Activated effector memory CD4-positive, alpha-beta T cell treated with anti-CD3 and anti-CD28 coated beads, Interleukin-2, amount 50 U/mL, for 16 hours (primary cell): ENCODE measurements around the gene TMEM38A.
A peak's percentile ranks its signal among the peaks of the same experiment; 100 is the strongest.

Experiments used
- DNase-seq: peaks from one replicate; pipeline ENCODE4 v3.0.0-alpha.2; 2020

Gene TMEM38A, protein sequence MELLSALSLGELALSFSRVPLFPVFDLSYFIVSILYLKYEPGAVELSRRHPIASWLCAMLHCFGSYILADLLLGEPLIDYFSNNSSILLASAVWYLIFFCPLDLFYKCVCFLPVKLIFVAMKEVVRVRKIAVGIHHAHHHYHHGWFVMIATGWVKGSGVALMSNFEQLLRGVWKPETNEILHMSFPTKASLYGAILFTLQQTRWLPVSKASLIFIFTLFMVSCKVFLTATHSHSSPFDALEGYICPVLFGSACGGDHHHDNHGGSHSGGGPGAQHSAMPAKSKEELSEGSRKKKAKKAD

DNA sequence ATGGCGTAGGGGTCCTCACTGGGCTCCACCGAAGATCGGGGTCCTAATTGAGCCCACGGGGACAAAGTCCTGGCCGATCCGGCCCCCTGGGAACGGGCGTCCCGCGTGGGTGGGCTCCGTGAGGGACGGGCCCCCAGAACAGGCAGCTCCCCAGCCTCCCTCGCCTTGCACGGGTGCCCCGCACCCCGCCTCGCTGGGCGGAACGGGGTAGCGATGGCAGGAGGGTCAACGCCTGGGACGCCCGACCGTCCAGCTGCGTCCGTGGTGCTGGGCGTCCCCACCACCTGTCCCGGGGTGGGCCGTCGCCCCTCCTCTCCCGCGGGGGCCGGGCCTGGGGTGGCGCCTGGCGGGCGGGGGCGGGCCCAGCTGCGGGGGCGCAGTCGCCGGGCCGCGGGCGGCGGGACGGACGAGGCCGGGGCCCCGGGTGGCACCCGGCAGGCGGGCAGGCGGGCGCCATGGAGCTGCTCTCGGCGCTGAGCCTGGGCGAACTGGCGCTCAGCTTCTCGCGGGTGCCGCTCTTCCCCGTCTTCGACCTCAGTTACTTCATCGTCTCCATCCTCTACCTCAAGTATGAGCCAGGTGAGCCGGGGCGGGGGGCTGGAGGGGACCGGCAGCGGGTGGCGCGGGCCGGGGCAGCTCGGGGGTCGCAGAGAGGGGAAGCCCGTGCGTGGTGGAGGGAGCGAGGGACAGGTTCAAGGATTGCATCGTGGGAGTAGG, at the start of gene TMEM38A:
TSS of gene TMEM38A (plus strand) at position 377 of the 717 bp plus-strand sequence. CDS start at position 456, 79 bp downstream.
- DNase-seq: peak; percentile 85

DNA sequence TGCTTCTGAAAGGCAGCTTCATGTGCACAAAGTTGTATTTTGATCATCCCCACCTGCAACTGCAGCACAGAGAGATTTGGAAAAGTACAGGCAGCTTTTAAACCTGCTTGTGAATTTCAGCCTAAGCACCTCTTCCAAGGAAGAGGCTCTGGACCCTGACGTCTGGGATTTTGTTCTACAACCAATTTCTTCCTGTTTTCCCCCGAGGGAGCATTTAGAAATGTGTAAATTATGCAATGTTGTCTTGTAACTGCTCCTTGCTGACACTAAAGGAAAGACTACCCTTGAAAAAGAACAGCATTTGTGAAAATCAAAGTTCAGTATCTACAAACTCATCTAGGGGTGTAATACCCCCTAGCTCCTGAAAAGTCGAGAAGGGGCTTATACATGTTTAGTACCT, 48.3 kb upstream of the TMEM38A start:
- DNase-seq: no peak

DNA sequence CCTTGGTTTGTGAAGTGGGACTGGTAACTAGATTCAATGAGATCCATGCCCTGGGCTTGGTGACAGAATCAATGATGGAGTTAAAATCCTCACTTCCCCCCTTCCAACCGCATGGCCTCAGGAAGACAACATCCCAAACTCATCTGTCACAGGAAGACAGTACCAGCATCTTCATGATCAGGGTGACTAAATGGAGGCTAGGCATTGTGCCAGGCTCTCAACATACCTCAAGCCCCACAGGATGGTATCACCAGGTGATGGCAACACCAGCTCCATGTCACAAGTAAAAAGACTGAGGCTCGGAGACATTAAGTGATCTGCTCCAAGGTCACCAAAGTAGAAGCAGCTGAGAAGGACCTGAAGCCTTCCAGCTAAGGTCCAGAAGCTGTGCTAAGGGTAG, 47.1 kb upstream of the TMEM38A start:
- no peak for DNase-seq

DNA sequence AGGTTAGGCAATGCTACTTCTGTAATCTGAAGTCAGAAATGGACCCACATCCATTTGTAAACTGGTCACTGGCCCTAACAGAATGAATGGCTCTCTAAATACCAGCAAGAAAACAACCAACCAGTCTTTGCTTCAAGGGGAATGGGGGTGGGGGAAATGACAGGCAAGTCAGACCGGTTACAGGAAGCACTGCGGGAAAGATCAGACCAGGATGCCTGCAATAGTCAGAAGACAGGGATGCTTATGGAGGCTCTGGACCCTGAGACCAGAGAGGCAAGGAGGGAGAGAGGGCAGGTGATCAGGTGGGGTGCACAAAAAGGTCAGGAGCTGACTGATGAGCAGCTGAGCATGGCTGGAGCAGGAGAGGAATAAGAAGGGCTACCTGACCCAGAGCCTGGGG, 46.0 kb upstream of the TMEM38A start:
- no peak for DNase-seq

DNA sequence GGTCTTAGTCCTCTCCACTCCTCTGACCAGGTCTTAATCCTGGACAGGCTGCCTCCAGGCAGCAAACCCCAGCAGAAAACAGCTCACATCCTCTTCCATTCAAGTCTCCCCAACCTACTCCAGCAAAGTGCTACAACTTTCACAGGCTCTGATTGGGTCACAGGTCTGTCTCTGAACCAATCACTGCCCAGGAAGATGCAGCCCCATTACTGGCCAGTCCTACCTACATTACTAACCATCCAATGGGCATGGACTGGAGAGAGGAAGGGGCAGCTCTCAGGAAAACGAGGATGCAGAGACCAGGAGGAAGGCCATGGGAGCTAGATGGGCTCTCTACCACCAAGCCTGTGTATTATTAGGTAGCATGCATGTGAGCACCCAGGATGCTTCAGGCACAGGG, 45.1 kb upstream of the TMEM38A start:
- no peak for DNase-seq

DNA sequence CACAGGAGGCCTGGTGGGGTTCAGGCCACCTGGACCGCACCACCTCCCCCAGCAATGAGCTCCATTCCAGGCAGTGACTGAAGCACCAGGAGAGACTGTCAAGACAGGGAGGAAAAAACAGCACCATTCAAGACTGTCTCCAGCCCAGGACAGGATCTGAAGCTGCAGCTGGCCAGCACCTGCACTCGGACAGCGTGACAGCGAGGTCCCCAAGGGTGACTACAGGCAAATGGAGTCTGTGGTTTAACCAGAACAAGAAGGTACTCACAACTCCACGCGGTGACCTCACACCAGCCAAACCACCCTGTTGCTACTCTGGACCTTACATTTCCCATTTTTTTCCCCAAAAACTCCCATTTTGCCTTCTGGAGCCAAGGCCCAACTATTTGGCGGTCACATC, 42.7 kb upstream of the TMEM38A start:
- DNase-seq: no peak

DNA sequence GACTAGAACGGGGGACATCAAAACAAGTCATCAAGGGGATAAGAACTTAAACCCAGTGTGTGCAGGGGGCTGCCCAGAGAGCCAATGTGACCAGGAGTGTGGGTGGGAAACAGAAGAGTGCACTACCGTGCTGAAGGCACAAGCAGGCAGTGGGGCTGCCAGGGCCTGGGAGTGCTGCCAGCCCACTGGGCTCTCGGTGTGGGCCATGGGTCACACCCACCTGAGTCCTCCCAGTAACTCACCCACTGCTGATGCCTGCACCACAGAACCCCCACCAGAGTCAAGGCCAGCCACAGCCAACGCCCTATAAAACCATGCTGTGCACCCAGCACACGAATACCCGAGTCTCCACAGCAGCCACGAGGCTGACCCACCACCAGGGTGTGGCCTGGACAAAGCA, 41.5 kb upstream of the TMEM38A start:
- DNase-seq: no peak

DNA sequence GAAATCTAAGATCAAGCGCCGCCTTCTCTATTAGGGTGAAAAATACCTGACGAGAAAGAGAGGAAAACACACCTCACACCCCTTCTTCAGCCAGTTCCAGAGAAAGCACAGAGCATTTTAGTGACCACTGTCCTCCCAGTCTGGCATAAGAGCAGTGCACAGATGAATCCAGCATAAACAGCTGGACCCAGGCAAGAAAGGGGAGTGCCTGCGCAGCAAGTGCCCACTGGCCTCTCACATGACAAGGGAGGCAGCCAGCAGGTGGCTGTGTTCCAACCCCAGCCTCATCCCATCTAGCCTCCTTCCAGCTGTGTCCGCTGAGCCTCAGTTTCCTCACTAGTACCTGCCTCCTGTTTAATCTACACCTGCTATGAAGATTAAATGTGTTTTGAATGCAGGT, 40.9 kb upstream of the TMEM38A start:
- DNase-seq: no peak

DNA sequence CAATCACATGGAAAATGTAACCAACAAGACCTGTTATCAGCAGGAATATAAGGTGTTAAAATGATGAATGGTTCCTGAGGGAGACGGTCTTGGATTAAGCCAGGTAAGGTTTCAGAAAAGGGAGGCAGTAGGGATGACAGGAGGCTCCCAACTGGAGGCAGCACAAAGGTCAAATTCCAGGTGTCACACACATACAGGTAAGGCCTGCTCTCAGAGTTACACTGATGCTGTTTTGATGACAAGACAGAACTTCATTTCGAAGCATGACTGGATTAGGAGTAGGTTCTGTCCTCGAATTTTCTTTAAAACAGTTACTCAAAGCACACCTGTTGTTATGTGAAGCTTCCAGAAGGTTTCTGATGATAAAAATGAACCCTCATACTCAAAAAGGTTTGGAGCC, 40.4 kb upstream of the TMEM38A start:
- no peak for DNase-seq

DNA sequence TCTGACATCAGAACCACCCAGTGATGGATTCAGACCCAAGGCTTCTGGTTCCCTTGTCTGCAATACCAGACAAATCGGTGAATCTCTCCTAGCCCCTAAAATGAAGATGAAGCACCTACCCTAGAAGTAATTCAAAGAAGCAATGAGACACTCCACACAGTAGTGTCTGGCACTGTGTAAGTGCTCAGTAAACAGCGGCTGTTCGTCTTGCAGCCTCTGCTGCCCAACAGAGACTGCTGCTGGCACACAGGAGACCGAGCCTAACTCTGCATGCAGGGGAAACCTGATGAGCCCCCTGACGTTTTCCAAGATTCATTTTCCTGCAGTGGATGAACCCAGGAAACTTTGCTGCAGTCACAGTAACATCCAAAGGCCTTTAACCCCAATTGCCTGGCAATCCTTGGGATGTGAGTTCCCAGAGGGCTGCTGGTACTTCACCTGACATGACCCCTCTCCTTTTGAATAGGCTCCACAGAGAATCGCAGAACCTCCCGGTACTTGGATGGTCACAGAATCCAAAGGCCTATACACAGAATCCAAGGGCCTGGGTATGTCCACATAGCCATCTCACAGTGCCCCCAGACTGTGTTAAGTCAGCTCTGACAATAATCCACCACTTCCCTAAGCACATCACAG, 39.7 kb upstream of the TMEM38A start:
- no peak for DNase-seq

DNA sequence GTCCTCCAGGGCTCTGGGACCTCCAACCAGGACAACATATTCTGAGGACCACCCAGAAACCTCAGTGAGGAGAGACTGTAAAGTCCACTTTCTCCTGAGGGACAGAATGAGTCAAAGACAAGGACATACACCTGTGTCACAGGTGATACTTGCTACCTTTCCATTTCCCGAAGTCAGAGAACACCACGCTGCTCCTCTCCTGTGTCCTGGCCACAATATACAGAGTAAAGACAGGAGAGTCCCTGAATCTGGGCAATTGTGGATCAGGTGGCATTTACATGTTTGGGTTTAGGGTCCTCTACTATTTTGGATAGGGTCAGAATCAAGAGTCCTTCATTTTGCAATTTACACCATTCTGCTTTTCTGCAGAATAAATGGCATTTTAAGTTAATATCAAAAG, 37.9 kb upstream of the TMEM38A start:
- no peak for DNase-seq

DNA sequence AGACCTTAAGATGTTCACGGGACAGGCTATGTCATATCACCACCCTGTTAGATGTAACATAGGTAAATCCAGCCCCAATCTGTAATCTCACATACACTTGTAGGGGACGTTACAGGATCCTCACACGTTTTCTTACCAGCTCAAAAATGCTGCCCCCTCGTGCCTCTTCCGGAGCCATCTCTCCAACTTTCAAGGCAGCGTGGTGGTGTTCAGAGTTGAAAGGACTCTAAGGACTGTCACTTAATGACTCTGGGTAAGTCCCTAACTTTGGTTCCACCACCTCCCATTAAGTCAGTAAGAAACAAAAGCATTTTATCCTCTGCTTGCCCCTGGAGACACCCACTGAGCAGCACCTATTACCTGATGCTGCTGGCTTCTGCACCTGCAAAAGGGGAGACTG, 37.4 kb upstream of the TMEM38A start:
- DNase-seq: no peak

DNA sequence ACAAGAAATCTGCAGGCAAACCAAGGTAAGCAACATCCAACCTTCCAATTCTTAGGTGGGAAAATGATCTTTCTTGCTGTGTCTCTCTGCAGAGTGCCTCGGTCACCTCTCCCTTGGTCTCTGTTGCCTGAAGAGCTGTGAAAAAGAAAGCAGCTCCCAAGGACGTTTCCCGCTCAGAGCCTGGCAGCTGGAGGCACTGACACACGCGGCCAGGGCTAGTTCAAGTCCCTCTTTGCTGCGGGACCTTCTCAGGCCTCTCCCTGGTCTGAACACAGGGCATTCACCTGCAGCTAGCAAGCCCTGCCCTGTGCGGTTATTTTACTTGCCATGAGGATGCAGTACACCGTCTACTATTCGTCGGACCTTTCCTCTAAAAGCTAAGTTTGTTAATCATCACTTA, 36.7 kb upstream of the TMEM38A start:
- DNase-seq: no peak

DNA sequence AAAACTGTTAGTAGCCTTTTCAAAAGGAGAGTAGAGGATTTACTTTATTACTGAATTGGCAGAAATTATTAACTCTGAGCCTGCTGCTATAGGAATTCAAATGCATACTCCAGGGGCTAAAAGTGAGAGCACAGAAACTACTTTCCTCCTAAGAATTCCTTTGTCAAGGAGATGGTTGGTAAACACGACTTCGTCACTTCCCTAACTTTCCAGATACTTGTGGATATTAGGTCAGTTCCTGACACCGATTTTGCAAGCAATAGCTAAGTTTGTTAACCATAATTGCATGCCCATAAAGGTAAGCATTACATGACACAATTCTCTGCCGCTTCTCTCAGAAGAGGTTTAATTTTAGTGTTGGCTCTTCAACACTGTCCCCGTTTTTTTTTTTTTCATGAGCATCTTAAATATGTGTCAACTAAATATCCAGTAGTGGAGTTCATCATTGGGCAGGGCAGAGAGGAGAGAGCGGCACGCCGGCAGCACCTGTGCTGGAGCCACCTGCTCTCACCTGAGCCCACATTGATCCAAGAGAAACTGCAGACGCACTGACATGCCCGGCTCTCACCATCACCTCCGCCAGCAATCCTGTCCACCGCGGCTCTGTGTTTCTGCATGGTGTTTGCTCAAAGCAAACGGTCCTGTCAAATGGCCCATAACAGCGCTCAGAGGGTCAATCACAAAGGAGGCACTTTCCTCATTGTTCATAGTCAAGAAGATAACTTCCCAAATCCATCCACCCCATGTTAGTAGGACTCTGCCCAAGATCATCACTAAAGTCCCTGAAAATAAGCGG, 35.6 kb upstream of the TMEM38A start:
- DNase-seq: no peak

DNA sequence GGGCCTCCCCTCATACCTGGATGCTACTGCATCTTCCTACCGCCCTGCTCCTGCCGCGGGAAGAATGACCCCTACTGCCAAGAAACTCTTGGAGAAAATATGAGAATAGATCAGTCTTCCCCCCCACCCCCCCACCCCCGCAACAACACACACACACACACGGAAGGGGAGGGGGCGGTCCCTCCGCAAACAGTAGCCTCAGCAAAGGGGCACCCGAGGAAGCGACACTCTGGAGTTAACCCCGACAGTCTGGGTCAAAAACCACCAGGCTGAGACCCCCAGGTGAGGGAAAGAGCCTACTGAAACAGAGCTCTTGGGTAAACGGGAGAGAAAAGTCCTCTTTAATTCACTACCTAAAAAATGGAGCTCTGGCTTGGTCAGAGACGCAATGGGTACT, 34.1 kb upstream of the TMEM38A start:
- peak; percentile 65 for DNase-seq

DNA sequence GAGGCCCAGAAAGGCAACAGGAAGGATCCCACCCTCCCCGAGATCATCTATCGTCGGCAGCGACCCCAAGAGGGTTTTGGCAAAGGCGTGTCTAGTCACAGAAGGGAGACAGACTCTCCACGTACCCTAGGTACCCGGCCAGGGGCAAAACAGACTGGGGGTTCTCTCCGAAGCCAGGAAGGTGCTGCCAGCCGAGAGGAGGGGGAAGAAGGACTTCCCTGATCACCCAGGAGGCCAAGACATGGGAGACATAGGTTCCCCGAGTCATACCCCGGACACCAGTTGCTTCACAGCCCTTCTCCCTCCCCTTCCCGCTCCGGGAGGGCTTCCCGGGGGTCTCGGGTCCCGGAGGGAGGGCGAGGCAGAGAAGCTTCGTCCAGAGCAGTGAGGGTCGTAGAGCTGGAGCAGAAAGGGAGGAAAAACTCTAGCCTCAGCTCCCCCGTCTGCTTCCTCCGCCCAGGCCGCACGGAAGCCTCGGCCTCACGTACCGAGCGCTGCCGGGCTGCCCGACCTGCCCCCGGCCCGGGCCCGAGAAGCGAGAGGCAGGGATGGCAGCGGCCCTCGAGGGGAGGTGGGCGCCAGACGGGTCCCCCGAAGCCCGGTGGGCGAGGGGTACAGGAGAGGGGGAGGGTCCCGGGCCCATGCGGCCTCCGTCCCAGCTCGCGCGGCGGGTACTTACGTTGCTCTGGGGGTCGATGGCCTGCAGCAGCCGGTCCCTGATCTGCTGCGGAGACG, 33.6 kb upstream of the TMEM38A start:
- peak; percentile 66 for DNase-seq

DNA sequence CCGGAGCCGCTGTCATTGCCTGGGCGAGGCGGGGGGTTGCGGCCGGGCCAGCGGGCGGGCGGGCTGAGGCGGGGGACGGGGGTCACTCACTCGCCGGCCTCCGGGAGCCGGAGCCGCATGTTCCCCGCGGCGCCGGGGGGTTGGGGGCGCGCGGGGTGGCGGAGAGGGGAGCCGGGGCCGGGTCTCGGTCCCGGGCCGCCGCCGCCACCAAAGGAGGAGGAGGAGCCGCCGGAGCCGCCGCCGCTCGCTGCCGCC, 33.1 kb upstream of the TMEM38A start:
- DNase-seq: no peak

DNA sequence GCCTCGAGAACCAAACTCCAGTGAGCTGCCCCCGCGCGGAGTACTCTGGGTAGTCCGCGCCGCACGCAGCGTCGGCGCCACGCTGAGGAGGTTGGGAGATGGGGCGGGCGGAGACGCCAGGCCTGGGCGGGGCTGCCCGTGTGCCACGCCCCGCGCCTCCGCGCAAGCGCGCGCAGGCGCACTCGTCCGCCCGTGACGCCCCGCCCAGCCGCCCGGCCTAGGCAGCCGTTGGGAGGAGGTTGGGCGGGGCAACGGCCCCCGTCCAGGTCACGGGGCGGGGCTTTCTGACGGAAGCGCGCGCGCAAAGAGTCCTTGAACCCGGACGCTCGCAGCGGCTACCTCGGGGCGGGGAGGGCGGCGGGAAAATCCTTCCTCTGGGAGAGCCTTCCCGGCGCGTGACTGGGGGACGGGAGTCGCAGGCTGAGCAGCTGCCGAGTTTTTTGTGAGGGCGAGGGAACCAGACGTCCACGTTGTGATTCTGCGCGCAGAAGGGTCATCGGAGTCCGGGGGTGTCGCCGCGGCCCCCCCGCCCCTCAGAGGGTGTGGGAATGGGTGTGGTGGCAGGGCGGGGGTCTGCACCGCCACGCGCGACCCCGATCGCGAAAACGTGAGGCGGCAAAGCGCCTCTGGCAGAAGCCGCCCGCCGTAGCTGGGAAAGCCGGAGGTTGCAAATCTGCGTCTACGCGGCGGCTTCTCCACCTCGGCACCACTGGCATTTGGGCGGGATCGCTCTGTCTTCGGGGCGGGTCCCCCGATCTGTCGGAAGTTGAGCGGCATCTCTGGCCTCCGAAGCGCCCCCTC, 32.6 kb upstream of the TMEM38A start, which contains the start of gene MED26:
TSS of gene MED26 (minus strand) at position 22 of the 801 bp plus-strand sequence. CDS start 261 bp downstream, outside the sequence.
- peak; percentile 98 for DNase-seq

DNA sequence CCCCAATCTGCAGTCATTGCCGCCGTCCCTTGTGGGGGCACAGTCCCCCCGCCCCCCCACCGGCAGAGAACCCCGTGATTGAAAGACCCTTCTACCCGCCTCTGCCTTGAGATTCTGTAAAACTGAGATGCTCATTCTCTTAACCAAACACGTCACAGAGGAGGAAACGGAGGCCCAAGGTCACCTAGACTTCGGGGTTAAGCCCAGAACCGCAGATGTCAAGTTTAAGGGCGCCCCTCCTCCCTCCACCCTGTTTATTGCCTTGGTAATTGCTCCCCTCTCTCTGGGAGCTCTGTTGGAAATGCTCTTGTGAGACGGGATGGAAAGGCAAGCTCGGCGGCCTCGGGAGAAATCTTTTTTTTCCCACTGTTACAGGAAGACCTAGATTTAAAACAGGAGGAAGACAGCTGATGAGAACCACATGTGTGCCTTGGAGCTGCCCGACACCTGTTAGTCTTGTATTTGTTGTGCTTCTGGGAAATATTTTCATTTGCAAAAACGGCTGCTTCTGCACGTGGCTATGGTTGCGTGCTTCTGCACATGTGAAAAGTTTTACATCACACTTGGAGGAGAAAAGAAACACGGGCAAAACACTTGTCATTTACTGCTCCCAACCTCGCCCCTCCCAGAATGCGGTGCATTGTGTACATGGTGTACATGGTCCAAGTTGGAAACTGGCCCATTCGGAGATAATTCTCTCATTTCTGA, 31.8 kb upstream of the TMEM38A start:
- DNase-seq: no peak

DNA sequence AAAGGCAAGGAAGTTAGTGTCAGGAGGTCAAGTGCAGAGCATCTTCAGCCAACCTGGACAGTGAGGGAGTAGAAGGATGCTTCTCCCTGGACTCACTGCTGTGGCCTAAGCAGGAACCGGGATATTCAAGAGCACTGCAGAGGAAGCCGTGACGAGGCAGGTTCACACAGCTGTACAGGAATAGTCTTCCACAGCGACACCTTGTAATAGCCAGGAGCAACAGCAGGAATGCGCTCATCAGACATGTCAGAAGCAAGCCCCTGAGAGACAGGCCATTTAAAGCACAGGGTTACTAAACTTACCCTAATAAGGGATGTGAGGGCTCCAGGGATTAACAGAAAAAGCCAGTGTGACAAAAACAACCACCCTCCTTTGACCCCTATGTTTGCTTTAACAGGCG, 29.5 kb upstream of the TMEM38A start:
- no peak for DNase-seq

DNA sequence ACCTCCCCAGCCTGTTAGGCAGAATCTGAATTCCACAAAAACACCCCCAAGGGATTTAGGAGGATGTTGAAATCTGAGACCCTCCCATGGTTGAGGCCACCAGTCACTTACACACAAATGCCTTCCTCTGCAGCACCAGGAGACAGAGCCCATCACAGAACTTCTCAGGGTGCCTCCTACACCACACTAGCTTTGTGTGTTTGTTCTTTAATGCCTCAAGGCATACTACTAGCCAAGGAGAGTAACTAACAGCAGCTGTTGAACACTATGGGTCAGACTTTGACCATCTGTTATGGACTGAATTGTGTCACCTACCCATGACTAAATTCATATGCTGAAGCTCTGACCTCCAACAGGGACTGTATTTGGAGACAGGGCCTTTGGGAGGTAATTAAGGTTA, 23.4 kb upstream of the TMEM38A start:
- no peak for DNase-seq
